ENCODE measurements around the gene UBAC2.

Gene UBAC2

GRCh38 chr13:99191336-99191899, 9.2 kb upstream of the UBAC2 start:
- Histone ChIP-seq H3K9ac (ENCODE audit: low read length) (no peak overlapping the region), H3F3A (ENCODE audit: insufficient read depth, low read length) (no peaks in the 10 kb centered on the region), H4K20me1 (ENCODE audit: insufficient read depth, low read length) (no peaks in the 10 kb centered on the region), H3K4me2 (ENCODE audit: low read length) (no peak overlapping the region), H3K9me3 (ENCODE audit: low read length) (no peaks in the 10 kb centered on the region), H3K36me3 (ENCODE audit: insufficient read depth, low read length) (no peaks in the 10 kb centered on the region), H3K79me2 (ENCODE audit: insufficient read depth, low read length) (no peaks in the 10 kb centered on the region), H2AFZ (ENCODE audit: low read length) (no peak overlapping the region), H3K27ac (ENCODE audit: low read depth, low read length, poor library complexity, severe bottlenecking) (no peak overlapping the region), H3K4me1 (ENCODE audit: insufficient read depth, low read length, severe bottlenecking) (peaks cover 8% of the 10 kb centered on the region), H3K27me3 (ENCODE audit: insufficient read depth, low read length) (no peaks in the 10 kb centered on the region), H3K9me2 (ENCODE audit: low read depth, low read length) (no peaks in the 10 kb centered on the region), H3K4me3 (ENCODE audit: low read depth, low read length, poor library complexity, severe bottlenecking) (no peak overlapping the region)
- no peak for TF ChIP-seq EZH2 (IDR thresholded peaks at IDR 0.05; ENCODE audit: borderline replicate concordance, low read length)
- TF ChIP-seq CTCF (IDR thresholded peaks at IDR 0.05; ENCODE audit: low read length): no peak

GRCh38 chr13:99191900-99192399, 8.7 kb upstream of the UBAC2 start:
- Histone ChIP-seq H3K79me2 (ENCODE audit: insufficient read depth, low read length) (no peaks in the 10 kb centered on the region), H3K4me3 (ENCODE audit: low read depth, low read length, poor library complexity, severe bottlenecking) (no peak overlapping the region), H3K4me1 (ENCODE audit: insufficient read depth, low read length, severe bottlenecking) (peaks cover 8% of the 10 kb centered on the region), H4K20me1 (ENCODE audit: insufficient read depth, low read length) (no peaks in the 10 kb centered on the region), H2AFZ (ENCODE audit: low read length) (no peak overlapping the region), H3K36me3 (ENCODE audit: insufficient read depth, low read length) (no peaks in the 10 kb centered on the region), H3K9me2 (ENCODE audit: low read depth, low read length) (no peaks in the 10 kb centered on the region), H3K4me2 (ENCODE audit: low read length) (no peak overlapping the region), H3K27ac (ENCODE audit: low read depth, low read length, poor library complexity, severe bottlenecking) (no peak overlapping the region), H3K27me3 (ENCODE audit: insufficient read depth, low read length) (no peaks in the 10 kb centered on the region), H3K9me3 (ENCODE audit: low read length) (no peaks in the 10 kb centered on the region), H3F3A (ENCODE audit: insufficient read depth, low read length) (no peaks in the 10 kb centered on the region), H3K9ac (ENCODE audit: low read length) (no peak overlapping the region)
- TF ChIP-seq CTCF (IDR thresholded peaks at IDR 0.05; ENCODE audit: low read length): no peak
- no peak for TF ChIP-seq EZH2 (IDR thresholded peaks at IDR 0.05; ENCODE audit: borderline replicate concordance, low read length)

GRCh38 chr13:99192480-99192879, 8.2 kb upstream of the UBAC2 start:
- no peak overlapping the region for H3K9ac ChIP-seq (ENCODE audit: low read length)
- TF ChIP-seq CTCF (IDR thresholded peaks at IDR 0.05; ENCODE audit: low read length) (no peak), EZH2 (IDR thresholded peaks at IDR 0.05; ENCODE audit: borderline replicate concordance, low read length) (no peak)
- no peaks in the 10 kb centered on the region for H3K9me2 ChIP-seq (ENCODE audit: low read depth, low read length)
- H3K4me2 ChIP-seq (ENCODE audit: low read length): no peak overlapping the region
- peaks cover 8% of the 10 kb centered on the region for H3K4me1 ChIP-seq (ENCODE audit: insufficient read depth, low read length, severe bottlenecking)
- H3K9me3 ChIP-seq (ENCODE audit: low read length): no peaks in the 10 kb centered on the region
- H3K4me3 ChIP-seq (ENCODE audit: low read depth, low read length, poor library complexity, severe bottlenecking): no peak overlapping the region
- no peaks in the 10 kb centered on the region for H3K27me3 ChIP-seq (ENCODE audit: insufficient read depth, low read length)
- H3K27ac ChIP-seq (ENCODE audit: low read depth, low read length, poor library complexity, severe bottlenecking): no peak overlapping the region
- H3F3A ChIP-seq (ENCODE audit: insufficient read depth, low read length): no peaks in the 10 kb centered on the region
- no peak overlapping the region for H2AFZ ChIP-seq (ENCODE audit: low read length)
- no peaks in the 10 kb centered on the region for H3K36me3 ChIP-seq (ENCODE audit: insufficient read depth, low read length)
- H3K79me2 ChIP-seq (ENCODE audit: insufficient read depth, low read length): no peaks in the 10 kb centered on the region
- H4K20me1 ChIP-seq (ENCODE audit: insufficient read depth, low read length): no peaks in the 10 kb centered on the region

All from OCI-LY1 (cell line).